ENCODE results near the gene CRYBG2.

GRCh38 chr1:26328597-26328996 is 25.3 kb downstream of the CRYBG2 start:
- no peak for TF ChIP-seq EZH2 (IDR thresholded peaks at IDR 0.05; ENCODE audit: low read depth)
- TF ChIP-seq, protein P1, sequence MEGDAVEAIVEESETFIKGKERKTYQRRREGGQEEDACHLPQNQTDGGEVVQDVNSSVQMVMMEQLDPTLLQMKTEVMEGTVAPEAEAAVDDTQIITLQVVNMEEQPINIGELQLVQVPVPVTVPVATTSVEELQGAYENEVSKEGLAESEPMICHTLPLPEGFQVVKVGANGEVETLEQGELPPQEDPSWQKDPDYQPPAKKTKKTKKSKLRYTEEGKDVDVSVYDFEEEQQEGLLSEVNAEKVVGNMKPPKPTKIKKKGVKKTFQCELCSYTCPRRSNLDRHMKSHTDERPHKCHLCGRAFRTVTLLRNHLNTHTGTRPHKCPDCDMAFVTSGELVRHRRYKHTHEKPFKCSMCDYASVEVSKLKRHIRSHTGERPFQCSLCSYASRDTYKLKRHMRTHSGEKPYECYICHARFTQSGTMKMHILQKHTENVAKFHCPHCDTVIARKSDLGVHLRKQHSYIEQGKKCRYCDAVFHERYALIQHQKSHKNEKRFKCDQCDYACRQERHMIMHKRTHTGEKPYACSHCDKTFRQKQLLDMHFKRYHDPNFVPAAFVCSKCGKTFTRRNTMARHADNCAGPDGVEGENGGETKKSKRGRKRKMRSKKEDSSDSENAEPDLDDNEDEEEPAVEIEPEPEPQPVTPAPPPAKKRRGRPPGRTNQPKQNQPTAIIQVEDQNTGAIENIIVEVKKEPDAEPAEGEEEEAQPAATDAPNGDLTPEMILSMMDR (conservative IDR thresholded peaks at IDR 0.05), result no peak
